CD8-positive, alpha-beta memory T cell (primary cell): ENCODE measurements around the gene GRIK4. TPM values are rescaled to one million over a fixed set of nuclear protein-coding genes. Genes with fewer than 3 reads are reported as not detected.
A peak's percentile ranks its signal among the peaks of the same experiment; 100 is the strongest.

Experiments
- CTCF ChIA-PET: fragments of 350-600 bp; sonication (Branson Sonifier 250); formaldehyde crosslinking; loops from one replicate; lab custom pipeline; 2021; ENCODE audit warnings: antibody characterized with exemption; lab: Charles Lee
- POLR2A ChIA-PET: fragments of 350-600 bp; sonication (Branson Sonifier 250); formaldehyde crosslinking; loops from one replicate; lab custom pipeline; 2021; ENCODE audit warnings: antibody characterized with exemption; lab: Charles Lee
- DNase-seq, 5 donors: peaks; one replicate each; pipeline versions ENCODE4 v3.0.0 to v3.0.0-alpha.2; 2020 to 2022; ENCODE audit warnings: mixed read lengths in 1 of 5
- H3K27ac ChIP-seq: one replicate; pipeline ENCODE4 v1.7.0; 2013; ENCODE audit warnings: low read depth, mild to moderate bottlenecking, low read length, moderate library complexity
- H3K27me3 ChIP-seq: 2 replicates; pipeline ENCODE4 v1.7.0; 2013; ENCODE audit warnings: low read length, mild to moderate bottlenecking; ENCODE audit not compliant: insufficient read depth, poor library complexity, severe bottlenecking
- H3K36me3 ChIP-seq: 2 replicates; pipeline ENCODE4 v1.7.0; 2013; ENCODE audit warnings: mild to moderate bottlenecking, low read length, moderate library complexity; ENCODE audit not compliant: insufficient read depth
- H3K4me1 ChIP-seq: 2 replicates; pipeline ENCODE4 v1.7.0; 2013; ENCODE audit warnings: mild to moderate bottlenecking, low read length, moderate library complexity; ENCODE audit not compliant: insufficient read depth
- H3K4me3 ChIP-seq: 2 replicates; pipeline ENCODE4 v1.7.0; 2013; ENCODE audit warnings: mild to moderate bottlenecking, low read length
- H3K9me3 ChIP-seq: 2 replicates; pipeline ENCODE4 v1.7.0; 2013; ENCODE audit warnings: mild to moderate bottlenecking, low read length
- H3K27ac Mint-ChIP-seq, 8 donors: one replicate each; pipeline ENCODE4 v1.8.0; 2020 to 2021; ENCODE audit warnings: mixed read lengths in 8 of 8, mild to moderate bottlenecking in 6 of 8, inconsistent platforms in 3 of 8, moderate library complexity in 3 of 8
- H3K27me3 Mint-ChIP-seq, 2 donors: one replicate each; pipeline ENCODE4 v1.8.0; 2020 to 2021; ENCODE audit warnings: mixed read lengths in 2 of 2, mild to moderate bottlenecking in 1 of 2, moderate library complexity in 1 of 2
- H3K36me3 Mint-ChIP-seq, 3 donors: one replicate each; pipeline ENCODE4 v1.8.0; 2020 to 2021; ENCODE audit warnings: mixed read lengths in 3 of 3, inconsistent platforms in 1 of 3, mild to moderate bottlenecking in 1 of 3
- H3K4me1 Mint-ChIP-seq, 3 donors: one replicate each; pipeline ENCODE4 v1.8.0; 2020 to 2021; ENCODE audit warnings: mixed read lengths in 3 of 3, inconsistent platforms in 1 of 3, mild to moderate bottlenecking in 1 of 3
- H3K4me3 Mint-ChIP-seq, 7 donors: one replicate each; pipeline ENCODE4 v1.8.0; 2020 to 2021; ENCODE audit warnings: mixed read lengths in 7 of 7, mild to moderate bottlenecking in 6 of 7, moderate library complexity in 4 of 7, inconsistent platforms in 2 of 7
- H3K9me3 Mint-ChIP-seq, 5 donors: one replicate each; pipeline ENCODE4 v1.8.0; 2020 to 2022; ENCODE audit warnings: mixed read lengths in 5 of 5, mild to moderate bottlenecking in 3 of 5, moderate library complexity in 2 of 5, inconsistent platforms in 1 of 5
- polyA plus RNA-seq: library from polyadenylated mRNA; unstranded; fragments of 300-500 nt; fragmentation: Illumina TruSeq; gene quantifications from one replicate; pipeline ENCODE4 v1.2.3, GENCODE V29; 2021
- total RNA-seq, 2 experiments: library from RNA; stranded (reverse); gene quantifications; one replicate each; pipeline ENCODE4 v1.2.3, GENCODE V29; 2021

The GRIK4 gene
- total and polyA plus RNA-seq, 3 experiments from 2014 or later, result 0.07 TPM; not detected in 2

DNA sequence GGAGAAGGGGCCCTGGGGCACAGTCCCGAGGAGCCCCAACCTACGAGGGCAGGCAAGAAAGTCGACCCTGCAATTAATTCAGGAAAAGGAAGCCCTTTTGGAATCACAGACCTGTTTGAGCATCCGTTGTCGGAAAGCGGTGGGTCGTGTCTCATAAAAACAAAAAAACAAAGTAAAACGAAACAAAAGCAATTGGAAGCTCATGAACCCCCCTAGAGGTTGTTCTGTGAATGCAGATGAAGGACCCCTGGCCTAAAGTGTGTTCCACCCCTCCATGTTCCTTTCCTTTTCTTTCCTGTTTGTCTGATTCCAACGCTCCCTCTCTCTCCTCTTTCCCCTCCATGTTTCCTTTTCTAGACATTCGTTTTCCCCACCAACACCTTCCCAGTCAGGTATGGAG lies 203.7 kb downstream of the GRIK4 start:
- DNase-seq, result no peak
- H3K9me3 ChIP-seq, result no peaks in the 10 kb centered on the region
- peaks cover 0 to 2% (median 0%) of the 10 kb centered on the region in 5 donors for H3K9me3 Mint-ChIP-seq
- POLR2A ChIA-PET, result no interaction called here
- H3K4me3 Mint-ChIP-seq, result peak overlapping the region in 6 of 7 donors; percentile 65 to 92 (median 79)
- CTCF ChIA-PET, result no interaction called here
- H3K27ac Mint-ChIP-seq, result peak overlapping the region in 3 of 8 donors; percentile 24 to 91 (median 30)
- no peaks in the 10 kb centered on the region for H3K36me3 Mint-ChIP-seq
- peaks cover 6 to 13% (median 12%) of the 10 kb centered on the region in 3 donors for H3K4me1 Mint-ChIP-seq
- H3K4me3 ChIP-seq, result no peak overlapping the region
- H3K36me3 ChIP-seq, result no peaks in the 10 kb centered on the region
- H3K27ac ChIP-seq, result no peak overlapping the region
- H3K27me3 Mint-ChIP-seq, result peaks cover 17 to 40% of the 10 kb centered on the region in 2 donors
- no peaks in the 10 kb centered on the region for H3K4me1 ChIP-seq
- H3K27me3 ChIP-seq, result no peaks in the 10 kb centered on the region

DNA sequence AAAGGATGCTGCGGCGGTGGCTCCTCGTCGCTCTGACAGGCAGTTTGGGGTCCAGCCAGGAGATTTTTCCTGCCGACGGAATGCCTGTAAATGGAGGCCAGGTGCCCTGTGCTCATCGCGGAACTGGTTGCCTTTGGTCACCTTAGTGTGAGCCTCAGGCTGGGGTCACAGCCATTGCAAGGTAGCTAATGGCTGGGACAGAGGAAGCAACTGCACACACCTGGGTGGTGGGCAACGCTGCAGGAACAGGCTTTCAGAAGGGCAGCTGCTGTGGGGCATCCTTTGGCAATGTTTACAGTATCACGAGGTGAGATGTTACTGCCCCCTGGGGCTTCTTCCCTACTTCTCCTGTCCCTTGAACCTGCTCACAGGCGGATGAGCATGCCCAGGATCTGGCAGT lies 205.5 kb downstream of the GRIK4 start:
- no peak overlapping the region for H3K4me3 Mint-ChIP-seq
- no peaks in the 10 kb centered on the region for H3K36me3 ChIP-seq
- no peaks in the 10 kb centered on the region for H3K36me3 Mint-ChIP-seq
- H3K4me1 Mint-ChIP-seq, result peaks cover 6 to 13% (median 12%) of the 10 kb centered on the region in 3 donors
- H3K27me3 Mint-ChIP-seq, result peaks cover 21 to 49% of the 10 kb centered on the region in 2 donors
- ChIA-PET CTCF (no interaction called here), POLR2A (no interaction called here)
- no peak overlapping the region for H3K4me3 ChIP-seq
- H3K27ac ChIP-seq, result no peak overlapping the region
- H3K27ac Mint-ChIP-seq, result no peak overlapping the region
- no peaks in the 10 kb centered on the region for H3K9me3 ChIP-seq
- peaks cover 0 to 2% (median 0%) of the 10 kb centered on the region in 5 donors for H3K9me3 Mint-ChIP-seq
- DNase-seq, result no peak
- no peaks in the 10 kb centered on the region for H3K27me3 ChIP-seq
- no peaks in the 10 kb centered on the region for H3K4me1 ChIP-seq

DNA sequence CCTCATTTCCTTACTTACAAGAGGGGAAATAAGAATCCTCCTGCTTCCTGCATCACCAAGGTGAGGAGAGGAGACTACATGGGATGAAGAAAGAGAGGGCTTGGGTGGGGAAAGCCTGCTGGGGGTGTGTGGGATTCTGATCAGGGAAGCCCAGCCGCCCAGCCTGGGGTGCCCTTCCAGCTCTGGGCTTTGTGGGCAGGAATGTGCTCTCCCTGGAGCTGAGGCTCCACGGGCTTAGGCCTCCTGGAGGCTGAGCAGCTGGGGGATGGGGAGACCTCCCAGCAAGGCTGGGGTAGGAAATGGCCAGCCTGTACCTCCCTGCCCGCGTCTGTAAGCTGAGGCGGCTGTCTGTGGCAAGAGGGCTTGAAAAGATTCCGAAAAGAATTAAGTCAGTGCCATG lies 206.1 kb downstream of the GRIK4 start:
- CTCF ChIA-PET, result no interaction called here
- peaks cover 0 to 2% (median 0%) of the 10 kb centered on the region in 5 donors for H3K9me3 Mint-ChIP-seq

DNA sequence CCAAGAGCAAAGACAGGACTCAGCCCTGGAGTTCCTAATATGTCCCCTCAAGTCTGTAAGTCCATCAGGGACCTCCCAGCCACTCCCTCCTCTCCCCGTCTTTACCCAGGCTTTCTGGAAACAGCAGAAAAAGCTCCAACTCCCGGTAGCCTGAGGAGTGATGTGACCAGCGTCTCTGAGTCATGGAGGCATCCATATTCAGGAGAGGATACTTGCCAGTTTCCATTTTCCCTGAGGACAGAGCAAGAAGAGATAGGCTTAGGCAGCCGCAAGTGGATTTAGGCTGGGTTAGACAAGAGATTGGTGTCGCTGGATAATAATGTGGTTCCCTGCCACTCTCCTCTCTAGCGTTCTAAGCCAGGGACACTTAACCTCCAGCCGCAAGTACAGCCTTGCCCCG lies 206.6 kb downstream of the GRIK4 start:
- H3K36me3 ChIP-seq, result no peaks in the 10 kb centered on the region
- no peaks in the 10 kb centered on the region for H3K9me3 ChIP-seq
- no peak overlapping the region for H3K27ac ChIP-seq
- H3K4me3 Mint-ChIP-seq, result no peak overlapping the region
- H3K4me1 ChIP-seq, result no peaks in the 10 kb centered on the region
- no peak overlapping the region for H3K27ac Mint-ChIP-seq
- H3K27me3 ChIP-seq, result no peaks in the 10 kb centered on the region
- H3K27me3 Mint-ChIP-seq, result peaks cover 20 to 55% of the 10 kb centered on the region in 2 donors
- peaks cover 6 to 13% (median 12%) of the 10 kb centered on the region in 3 donors for H3K4me1 Mint-ChIP-seq
- H3K36me3 Mint-ChIP-seq, result no peaks in the 10 kb centered on the region
- H3K9me3 Mint-ChIP-seq, result peaks cover 0 to 2% (median 0%) of the 10 kb centered on the region in 5 donors
- no peak for DNase-seq
- ChIA-PET POLR2A (no interaction called here), CTCF (no interaction called here)
- no peak overlapping the region for H3K4me3 ChIP-seq

More for the DNA sequence above, 206.1 kb downstream of the GRIK4 start:
- no peaks in the 10 kb centered on the region for H3K9me3 ChIP-seq
- DNase-seq, result no peak
- H3K4me3 Mint-ChIP-seq, result no peak overlapping the region
- H3K27ac Mint-ChIP-seq, result no peak overlapping the region
- no peaks in the 10 kb centered on the region for H3K36me3 ChIP-seq
- H3K4me1 Mint-ChIP-seq, result peaks cover 6 to 13% (median 12%) of the 10 kb centered on the region in 3 donors
- no peaks in the 10 kb centered on the region for H3K36me3 Mint-ChIP-seq
- POLR2A ChIA-PET, result no interaction called here
- no peaks in the 10 kb centered on the region for H3K27me3 ChIP-seq
- peaks cover 20 to 50% of the 10 kb centered on the region in 2 donors for H3K27me3 Mint-ChIP-seq
- H3K27ac ChIP-seq, result no peak overlapping the region
- H3K4me3 ChIP-seq, result no peak overlapping the region
- no peaks in the 10 kb centered on the region for H3K4me1 ChIP-seq

DNA sequence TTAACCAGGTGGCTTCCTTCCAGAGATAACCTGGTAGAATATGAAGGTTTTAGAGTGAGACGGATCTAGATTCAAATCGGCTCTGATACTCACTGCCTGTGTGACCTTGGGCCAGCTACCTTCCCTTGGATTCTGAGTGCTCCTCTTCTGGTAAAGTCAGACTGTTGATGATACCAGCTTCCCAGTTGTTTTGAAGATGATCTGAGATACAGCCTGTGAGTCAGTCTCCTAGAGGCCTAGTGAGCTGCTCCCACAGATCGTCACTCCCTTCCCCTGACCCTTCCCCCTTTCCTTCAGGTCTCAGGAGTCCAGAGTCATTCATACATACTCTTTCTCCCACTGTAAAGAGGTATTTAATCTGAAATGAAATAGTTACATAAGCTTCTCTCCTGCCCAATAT lies 207.8 kb downstream of the GRIK4 start:
- Mint-ChIP-seq H3K4me1 (peaks cover 6 to 13% (median 12%) of the 10 kb centered on the region in 3 donors), H3K4me3 (no peak overlapping the region), H3K27me3 (peaks cover 21 to 55% of the 10 kb centered on the region in 2 donors), H3K36me3 (no peaks in the 10 kb centered on the region), H3K9me3 (peaks cover 0 to 2% (median 0%) of the 10 kb centered on the region in 5 donors), H3K27ac (no peak overlapping the region)
- ChIA-PET POLR2A (no interaction called here), CTCF (no interaction called here)
- no peak for DNase-seq
- Histone ChIP-seq H3K27ac (no peak overlapping the region), H3K9me3 (no peaks in the 10 kb centered on the region), H3K4me3 (no peak overlapping the region), H3K27me3 (no peaks in the 10 kb centered on the region), H3K4me1 (no peaks in the 10 kb centered on the region), H3K36me3 (no peaks in the 10 kb centered on the region)

DNA sequence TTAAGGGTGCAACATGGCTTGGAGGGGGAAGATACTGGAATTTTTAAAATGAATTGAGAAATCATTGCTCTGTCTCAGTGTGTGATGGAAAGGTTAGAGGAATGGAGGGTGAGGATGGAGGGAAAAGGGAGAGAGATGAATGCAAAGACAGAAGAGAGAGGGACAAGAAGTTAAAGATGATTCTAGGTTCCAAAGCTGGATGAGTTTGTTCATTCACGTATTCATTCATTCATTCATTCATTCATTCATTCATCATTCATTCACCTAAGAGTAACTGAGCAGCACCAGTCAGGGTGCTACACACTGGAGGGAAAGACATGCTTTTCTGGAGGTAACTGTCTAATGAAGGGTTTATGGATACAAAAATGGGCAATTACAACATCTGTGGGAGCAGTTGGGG lies 209.2 kb downstream of the GRIK4 start:
- no peaks in the 10 kb centered on the region for H3K36me3 ChIP-seq
- POLR2A ChIA-PET, result no interaction called here
- Mint-ChIP-seq H3K4me3 (no peak overlapping the region), H3K27ac (peak overlapping the region in 1 of 8 donors; percentile 72), H3K27me3 (peaks cover 14 to 43% of the 10 kb centered on the region in 2 donors), H3K36me3 (no peaks in the 10 kb centered on the region), H3K9me3 (peaks cover 0 to 2% (median 2%) of the 10 kb centered on the region in 5 donors), H3K4me1 (no peaks in the 10 kb centered on the region)
- H3K4me1 ChIP-seq, result no peaks in the 10 kb centered on the region
- H3K4me3 ChIP-seq, result no peak overlapping the region
- H3K27me3 ChIP-seq, result no peaks in the 10 kb centered on the region
- no peak overlapping the region for H3K27ac ChIP-seq
- CTCF ChIA-PET, result no interaction called here
- H3K9me3 ChIP-seq, result no peaks in the 10 kb centered on the region
- DNase-seq, result no peak

DNA sequence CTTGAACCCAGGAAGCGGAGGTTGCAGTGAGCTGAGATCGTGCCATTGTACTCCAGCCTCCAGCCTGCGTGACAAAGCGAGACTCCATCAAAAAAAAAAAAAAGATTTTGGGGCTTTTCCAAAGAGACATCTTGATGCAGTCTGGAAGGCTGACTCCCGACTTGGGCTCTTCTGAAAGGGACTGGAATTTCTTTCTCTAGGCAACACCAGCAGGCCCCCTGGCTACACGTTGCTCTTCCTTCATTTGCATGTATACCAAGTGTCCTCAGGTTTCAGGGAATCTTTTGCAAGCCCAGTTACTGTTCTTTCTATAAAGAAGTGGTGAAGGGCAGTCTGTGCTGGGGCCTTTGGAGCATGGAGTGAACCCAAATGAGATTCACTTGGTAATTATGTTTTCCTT lies 211.0 kb downstream of the GRIK4 start:
- Mint-ChIP-seq H3K9me3 (peaks cover 0 to 2% (median 2%) of the 10 kb centered on the region in 5 donors), H3K27me3 (peaks cover 11 to 39% of the 10 kb centered on the region in 2 donors), H3K27ac (no peak overlapping the region), H3K4me1 (no peaks in the 10 kb centered on the region), H3K36me3 (no peaks in the 10 kb centered on the region), H3K4me3 (no peak overlapping the region)
- Histone ChIP-seq H3K4me3 (no peak overlapping the region), H3K27me3 (no peaks in the 10 kb centered on the region), H3K27ac (no peak overlapping the region), H3K4me1 (no peaks in the 10 kb centered on the region), H3K36me3 (no peaks in the 10 kb centered on the region), H3K9me3 (no peaks in the 10 kb centered on the region)
- DNase-seq, result no peak
- ChIA-PET CTCF (no interaction called here), POLR2A (no interaction called here)

DNA sequence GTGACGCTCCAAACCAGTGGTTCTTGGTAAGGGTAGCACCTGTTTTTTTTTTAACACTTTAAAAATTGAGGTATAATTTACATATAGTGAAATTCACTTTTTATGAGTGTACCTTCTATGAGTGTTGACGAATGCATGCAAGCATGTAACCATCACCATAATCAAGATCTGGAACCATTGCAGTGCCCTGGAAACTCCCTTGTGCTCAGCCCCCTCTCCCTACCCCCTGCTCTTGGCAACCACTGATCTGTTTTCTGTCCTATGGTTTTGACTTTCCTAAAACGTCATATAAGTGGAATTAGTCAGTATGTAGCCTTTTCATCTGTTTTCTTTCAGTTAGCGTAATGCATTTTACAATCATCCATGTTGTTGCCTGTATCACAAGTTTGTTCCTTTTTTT lies 212.2 kb downstream of the GRIK4 start:
- H3K9me3 Mint-ChIP-seq, result peaks cover under 1 to 5% (median 3%) of the 10 kb centered on the region in 5 donors
- H3K4me1 ChIP-seq, result no peaks in the 10 kb centered on the region
- no peaks in the 10 kb centered on the region for H3K36me3 ChIP-seq
- H3K27me3 Mint-ChIP-seq, result peaks cover 10 to 33% of the 10 kb centered on the region in 2 donors
- H3K36me3 Mint-ChIP-seq, result no peaks in the 10 kb centered on the region
- CTCF ChIA-PET, result no interaction called here
- H3K27me3 ChIP-seq, result no peaks in the 10 kb centered on the region
- no peak for DNase-seq
- H3K4me1 Mint-ChIP-seq, result no peaks in the 10 kb centered on the region
- H3K4me3 Mint-ChIP-seq, result no peak overlapping the region
- no peak overlapping the region for H3K27ac ChIP-seq
- POLR2A ChIA-PET, result no interaction called here
- no peaks in the 10 kb centered on the region for H3K9me3 ChIP-seq
- H3K4me3 ChIP-seq, result no peak overlapping the region
- no peak overlapping the region for H3K27ac Mint-ChIP-seq
